ENCODE measurements around the gene GPR62. TPM values are rescaled to one million over a fixed set of nuclear protein-coding genes. Genes with fewer than 3 reads are reported as not detected.

GPR62 gene
- total RNA-seq, 6 experiments from 2014 or later: 0.18 to 0.37 TPM; not detected in 4

GRCh38 chr3:51942603-51943450 lies 12.4 kb upstream of the GPR62 start:
- peak; percentile 45 to 61 (median 52) for ATAC-seq
- DNase-seq: peak; percentile 69 to 74 (median 72)
- intact Hi-C loops (cut with DNase I): loop anchor here in 1 of 2 donors (5.0 kb wide), 1 partner anchor 44 kb away; no protein-coding TSS in a partner anchor
- Histone ChIP-seq H3K27me3 (no peaks in the 10 kb centered on the region), H3K36me3 (peaks cover 0 to 5% (median 0%) of the 10 kb centered on the region in 4 donors), H3K27ac (peak overlapping the region; percentile 89 to 93 (median 89)), H3K4me3 (peak overlapping the region; percentile 37 to 92 (median 64)), H3K4me1 (peaks cover 0 to 27% (median 10%) of the 10 kb centered on the region in 4 donors), H3K9me3 (no peaks in the 10 kb centered on the region)
- TF ChIP-seq POLR2A (IDR thresholded peaks at IDR 0.05): peak; percentile 44
- no peak for TF ChIP-seq CTCF (IDR thresholded peaks at IDR 0.05)
- WGBS (ENCODE audit: insufficient coverage, low coverage, low lambda C conversion rate, missing lambda C conversion rate): 0% methylated on average over 1 of the region's 17 CpGs

GRCh38 chr3:51943451-51944391 lies 11.5 kb upstream of the GPR62 start:
- ATAC-seq (no peak), DNase-seq (peak in 2 of 3 donors; percentile 50 to 56)
- Histone ChIP-seq H3K27ac (peak overlapping the region in 2 of 3 donors; percentile 89 to 93), H3K4me3 (peak overlapping the region; percentile 37 to 92 (median 64)), H3K9me3 (no peaks in the 10 kb centered on the region), H3K36me3 (peaks cover 0 to 4% (median 0%) of the 10 kb centered on the region in 4 donors), H3K4me1 (peaks cover 0 to 27% (median 10%) of the 10 kb centered on the region in 4 donors), H3K27me3 (no peaks in the 10 kb centered on the region)
- TF ChIP-seq CTCF (IDR thresholded peaks at IDR 0.05) (no peak), POLR2A (IDR thresholded peaks at IDR 0.05) (no peak)
- intact Hi-C loops (cut with DNase I): loop anchor here in 1 of 2 donors (5.0 kb wide), 1 partner anchor 44 kb away; no protein-coding TSS in a partner anchor
- WGBS (ENCODE audit: insufficient coverage, low coverage, low lambda C conversion rate, missing lambda C conversion rate): 83% methylated on average over 1 of the region's 21 CpGs

GRCh38 chr3:51944451-51945021 lies 10.6 kb upstream of the GPR62 start:
- Histone ChIP-seq H3K27me3 (no peaks in the 10 kb centered on the region), H3K9me3 (no peaks in the 10 kb centered on the region), H3K36me3 (peaks cover 0 to 7% (median 0%) of the 10 kb centered on the region in 4 donors), H3K4me1 (peaks cover 0 to 27% (median 10%) of the 10 kb centered on the region in 4 donors), H3K27ac (no peak overlapping the region), H3K4me3 (no peak overlapping the region)
- intact Hi-C loops (cut with DNase I): loop anchor here in 1 of 2 donors (5.0 kb wide), 1 partner anchor 43 kb away; no protein-coding TSS in a partner anchor
- ATAC-seq (no peak), DNase-seq (no peak)
- WGBS (ENCODE audit: insufficient coverage, low coverage, low lambda C conversion rate, missing lambda C conversion rate): 82% methylated on average over 5 of the region's 11 CpGs
- no peak for TF ChIP-seq POLR2A (IDR thresholded peaks at IDR 0.05)
- TF ChIP-seq CTCF (IDR thresholded peaks at IDR 0.05): no peak
